ENCODE measurements around the gene MAML2. TPM values are rescaled to one million over a fixed set of nuclear protein-coding genes. Genes with fewer than 3 reads are reported as not detected.

The MAML2 gene
- total and polyA plus RNA-seq, 2 experiments from 2014 or later, result 2.0 to 7.1 TPM

DNA sequence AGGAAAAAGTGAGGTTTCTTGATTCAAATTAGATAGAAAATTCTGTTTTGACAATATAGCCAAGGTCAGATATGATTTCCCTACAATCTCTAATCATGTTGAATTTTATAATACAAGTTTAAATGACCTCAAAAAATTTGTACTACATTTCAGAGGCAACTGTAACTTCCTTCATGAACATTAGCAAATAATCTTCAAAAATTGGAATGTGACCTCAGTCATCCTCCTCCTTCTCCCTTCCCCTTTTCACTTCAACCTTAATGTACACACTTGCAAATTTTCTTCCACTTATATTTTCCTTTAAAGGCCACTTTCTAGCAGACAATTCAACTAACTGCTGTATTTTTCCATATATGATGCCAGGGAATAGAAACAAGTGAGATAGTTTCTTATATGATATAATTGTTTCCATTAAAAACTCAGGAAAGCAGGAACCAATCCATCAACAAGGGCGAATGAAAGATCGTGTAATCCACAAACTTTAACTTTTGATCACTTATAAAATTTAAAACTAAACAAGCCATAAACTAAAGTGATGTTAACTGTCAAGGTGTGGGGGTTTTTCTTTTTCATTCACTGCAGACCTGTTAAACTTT lies 60.3 kb downstream of the MAML2 start (continued):
- TF ChIP-seq, protein P1, sequence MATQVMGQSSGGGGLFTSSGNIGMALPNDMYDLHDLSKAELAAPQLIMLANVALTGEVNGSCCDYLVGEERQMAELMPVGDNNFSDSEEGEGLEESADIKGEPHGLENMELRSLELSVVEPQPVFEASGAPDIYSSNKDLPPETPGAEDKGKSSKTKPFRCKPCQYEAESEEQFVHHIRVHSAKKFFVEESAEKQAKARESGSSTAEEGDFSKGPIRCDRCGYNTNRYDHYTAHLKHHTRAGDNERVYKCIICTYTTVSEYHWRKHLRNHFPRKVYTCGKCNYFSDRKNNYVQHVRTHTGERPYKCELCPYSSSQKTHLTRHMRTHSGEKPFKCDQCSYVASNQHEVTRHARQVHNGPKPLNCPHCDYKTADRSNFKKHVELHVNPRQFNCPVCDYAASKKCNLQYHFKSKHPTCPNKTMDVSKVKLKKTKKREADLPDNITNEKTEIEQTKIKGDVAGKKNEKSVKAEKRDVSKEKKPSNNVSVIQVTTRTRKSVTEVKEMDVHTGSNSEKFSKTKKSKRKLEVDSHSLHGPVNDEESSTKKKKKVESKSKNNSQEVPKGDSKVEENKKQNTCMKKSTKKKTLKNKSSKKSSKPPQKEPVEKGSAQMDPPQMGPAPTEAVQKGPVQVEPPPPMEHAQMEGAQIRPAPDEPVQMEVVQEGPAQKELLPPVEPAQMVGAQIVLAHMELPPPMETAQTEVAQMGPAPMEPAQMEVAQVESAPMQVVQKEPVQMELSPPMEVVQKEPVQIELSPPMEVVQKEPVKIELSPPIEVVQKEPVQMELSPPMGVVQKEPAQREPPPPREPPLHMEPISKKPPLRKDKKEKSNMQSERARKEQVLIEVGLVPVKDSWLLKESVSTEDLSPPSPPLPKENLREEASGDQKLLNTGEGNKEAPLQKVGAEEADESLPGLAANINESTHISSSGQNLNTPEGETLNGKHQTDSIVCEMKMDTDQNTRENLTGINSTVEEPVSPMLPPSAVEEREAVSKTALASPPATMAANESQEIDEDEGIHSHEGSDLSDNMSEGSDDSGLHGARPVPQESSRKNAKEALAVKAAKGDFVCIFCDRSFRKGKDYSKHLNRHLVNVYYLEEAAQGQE (IDR thresholded peaks at IDR 0.05; ENCODE audit: unreplicated experiment), result no peak
- TF ChIP-seq NANOG (IDR thresholded peaks at IDR 0.05; ENCODE audit: borderline replicate concordance) (no peak), EZH2phosphoT487 (IDR thresholded peaks at IDR 0.05; ENCODE audit: unreplicated experiment) (no peak), ZNF114 (CRISPR knock-in tag; IDR thresholded peaks at IDR 0.05) (no peak)

DNA sequence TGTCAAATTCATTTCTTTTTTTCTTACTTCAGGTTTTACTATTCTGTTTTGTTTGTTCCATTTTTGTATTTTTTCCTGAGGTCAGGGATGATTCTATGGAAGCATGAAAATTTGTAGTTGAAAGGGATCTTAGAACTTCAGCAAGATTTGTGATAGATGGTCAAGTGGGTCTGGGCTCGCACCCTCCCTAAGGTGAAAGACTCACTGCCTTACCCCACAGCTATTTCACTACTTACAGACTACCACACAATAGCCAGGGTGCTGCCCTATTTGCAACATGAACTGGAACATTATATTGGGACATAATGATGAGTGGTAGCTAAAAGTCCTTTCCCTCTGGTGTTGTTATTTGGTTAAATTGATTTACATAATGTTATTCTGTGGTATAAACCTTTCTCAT lies 62.6 kb downstream of the MAML2 start:
- peak overlapping the region; percentile 49 for H3K4me3 Mint-ChIP-seq
- no peak overlapping the region for H3K27ac ChIP-seq (ENCODE audit: low read depth)
- H3K4me2 ChIP-seq, result peak overlapping the region; percentile 47
- peak overlapping the region; percentile 20; the same call in 1 of the 2 replicates for H3K4me3 ChIP-seq
- H4K20me1 ChIP-seq (replicated peaks; ENCODE audit: insufficient read depth), result no peaks in the 10 kb centered on the region
- peak; percentile 80 for ATAC-seq
- H3K4me1 ChIP-seq (ENCODE audit: insufficient read depth), result peaks cover 34% of the 10 kb centered on the region
- no peaks in the 10 kb centered on the region for H3F3A ChIP-seq (replicated peaks; ENCODE audit: low read depth)
- H3K9me3 Mint-ChIP-seq, result no peaks in the 10 kb centered on the region; the same call in 2 of the 3 replicates
- H3K27me3 Mint-ChIP-seq (ENCODE audit: insufficient read depth, low read depth, poor library complexity), result no peaks in the 10 kb centered on the region
- peaks cover 4% of the 10 kb centered on the region; the same call in 1 of the 2 replicates for H3K79me2 ChIP-seq (replicated peaks; ENCODE audit: insufficient read depth)
- no peaks in the 10 kb centered on the region for H3K36me3 ChIP-seq (ENCODE audit: insufficient read depth)
- H2AFZ ChIP-seq, result no peak overlapping the region
- H3K27me3 ChIP-seq (ENCODE audit: insufficient read depth), result no peaks in the 10 kb centered on the region
- no peaks in the 10 kb centered on the region for H3K36me3 Mint-ChIP-seq (ENCODE audit: low read depth)
- no peak overlapping the region for H3K27ac Mint-ChIP-seq
- DNase-seq (ENCODE audit: low spot score), result no peak
- H3K4me1 Mint-ChIP-seq, result peaks cover 38% of the 10 kb centered on the region
- TF ChIP-seq POLR2AphosphoS5 (IDR thresholded peaks at IDR 0.05; ENCODE audit: low read depth), result no peak
- TF ChIP-seq CREB1 (CRISPR knock-in tag; IDR thresholded peaks at IDR 0.05; ENCODE audit: low read depth), result no peak
- no peak for TF ChIP-seq ZNF331 (CRISPR knock-in tag; IDR thresholded peaks at IDR 0.05; ENCODE audit: low read depth)
- TF ChIP-seq JUNB (IDR thresholded peaks at IDR 0.05; ENCODE audit: unreplicated experiment), result no peak
- H3K9me2 ChIP-seq (ENCODE audit: insufficient read depth), result no peaks in the 10 kb centered on the region

DNA sequence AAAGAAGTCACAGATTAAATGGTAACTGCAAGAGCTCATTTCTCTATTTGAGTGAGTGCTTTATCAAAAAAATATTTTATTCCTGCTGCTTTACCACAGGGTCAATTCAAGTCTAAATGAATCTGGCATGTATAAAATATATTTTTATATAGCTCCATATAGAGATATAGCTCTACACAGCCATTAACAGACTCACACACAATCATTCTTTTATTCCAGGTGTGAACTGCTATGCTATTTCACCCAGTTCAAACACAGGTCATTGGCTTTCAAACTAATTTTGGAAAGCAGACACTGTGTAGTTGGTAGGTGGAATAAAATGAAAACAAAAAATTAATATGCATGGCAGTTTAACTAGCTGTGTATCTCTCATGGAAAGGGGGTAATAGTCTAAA lies 63.1 kb downstream of the MAML2 start:
- Mint-ChIP-seq H3K4me3 (no peak overlapping the region), H3K9me3 (no peaks in the 10 kb centered on the region), H3K4me1 (peaks cover 38% of the 10 kb centered on the region), H3K36me3 (ENCODE audit: low read depth) (no peaks in the 10 kb centered on the region), H3K27ac (no peak overlapping the region), H3K27me3 (ENCODE audit: insufficient read depth, low read depth, poor library complexity) (no peaks in the 10 kb centered on the region)
- DNase-seq (ENCODE audit: low spot score) (no peak), ATAC-seq (no peak)
- peak overlapping the region; percentile 20; the same call in 1 of the 2 replicates for H3K4me3 ChIP-seq
- no peaks in the 10 kb centered on the region for H4K20me1 ChIP-seq (replicated peaks; ENCODE audit: insufficient read depth)
- no peaks in the 10 kb centered on the region for H3K9me2 ChIP-seq (ENCODE audit: insufficient read depth)
- peaks cover 34% of the 10 kb centered on the region for H3K4me1 ChIP-seq (ENCODE audit: insufficient read depth)
- no peak overlapping the region for H2AFZ ChIP-seq
- peak overlapping the region; percentile 47 for H3K4me2 ChIP-seq
- H3K36me3 ChIP-seq (ENCODE audit: insufficient read depth), result no peaks in the 10 kb centered on the region
- H3F3A ChIP-seq (replicated peaks; ENCODE audit: low read depth), result no peaks in the 10 kb centered on the region
- peaks cover 4% of the 10 kb centered on the region; the same call in 1 of the 2 replicates for H3K79me2 ChIP-seq (replicated peaks; ENCODE audit: insufficient read depth)
- H3K27me3 ChIP-seq (ENCODE audit: insufficient read depth), result no peaks in the 10 kb centered on the region
- H3K27ac ChIP-seq (ENCODE audit: low read depth), result no peak overlapping the region
- no peak for TF ChIP-seq JUNB (IDR thresholded peaks at IDR 0.05; ENCODE audit: unreplicated experiment)
- TF ChIP-seq POLR2AphosphoS5 (IDR thresholded peaks at IDR 0.05; ENCODE audit: low read depth), result no peak
- no peak for TF ChIP-seq NANOG (IDR thresholded peaks at IDR 0.05; ENCODE audit: borderline replicate concordance)
- TF ChIP-seq, protein P2, sequence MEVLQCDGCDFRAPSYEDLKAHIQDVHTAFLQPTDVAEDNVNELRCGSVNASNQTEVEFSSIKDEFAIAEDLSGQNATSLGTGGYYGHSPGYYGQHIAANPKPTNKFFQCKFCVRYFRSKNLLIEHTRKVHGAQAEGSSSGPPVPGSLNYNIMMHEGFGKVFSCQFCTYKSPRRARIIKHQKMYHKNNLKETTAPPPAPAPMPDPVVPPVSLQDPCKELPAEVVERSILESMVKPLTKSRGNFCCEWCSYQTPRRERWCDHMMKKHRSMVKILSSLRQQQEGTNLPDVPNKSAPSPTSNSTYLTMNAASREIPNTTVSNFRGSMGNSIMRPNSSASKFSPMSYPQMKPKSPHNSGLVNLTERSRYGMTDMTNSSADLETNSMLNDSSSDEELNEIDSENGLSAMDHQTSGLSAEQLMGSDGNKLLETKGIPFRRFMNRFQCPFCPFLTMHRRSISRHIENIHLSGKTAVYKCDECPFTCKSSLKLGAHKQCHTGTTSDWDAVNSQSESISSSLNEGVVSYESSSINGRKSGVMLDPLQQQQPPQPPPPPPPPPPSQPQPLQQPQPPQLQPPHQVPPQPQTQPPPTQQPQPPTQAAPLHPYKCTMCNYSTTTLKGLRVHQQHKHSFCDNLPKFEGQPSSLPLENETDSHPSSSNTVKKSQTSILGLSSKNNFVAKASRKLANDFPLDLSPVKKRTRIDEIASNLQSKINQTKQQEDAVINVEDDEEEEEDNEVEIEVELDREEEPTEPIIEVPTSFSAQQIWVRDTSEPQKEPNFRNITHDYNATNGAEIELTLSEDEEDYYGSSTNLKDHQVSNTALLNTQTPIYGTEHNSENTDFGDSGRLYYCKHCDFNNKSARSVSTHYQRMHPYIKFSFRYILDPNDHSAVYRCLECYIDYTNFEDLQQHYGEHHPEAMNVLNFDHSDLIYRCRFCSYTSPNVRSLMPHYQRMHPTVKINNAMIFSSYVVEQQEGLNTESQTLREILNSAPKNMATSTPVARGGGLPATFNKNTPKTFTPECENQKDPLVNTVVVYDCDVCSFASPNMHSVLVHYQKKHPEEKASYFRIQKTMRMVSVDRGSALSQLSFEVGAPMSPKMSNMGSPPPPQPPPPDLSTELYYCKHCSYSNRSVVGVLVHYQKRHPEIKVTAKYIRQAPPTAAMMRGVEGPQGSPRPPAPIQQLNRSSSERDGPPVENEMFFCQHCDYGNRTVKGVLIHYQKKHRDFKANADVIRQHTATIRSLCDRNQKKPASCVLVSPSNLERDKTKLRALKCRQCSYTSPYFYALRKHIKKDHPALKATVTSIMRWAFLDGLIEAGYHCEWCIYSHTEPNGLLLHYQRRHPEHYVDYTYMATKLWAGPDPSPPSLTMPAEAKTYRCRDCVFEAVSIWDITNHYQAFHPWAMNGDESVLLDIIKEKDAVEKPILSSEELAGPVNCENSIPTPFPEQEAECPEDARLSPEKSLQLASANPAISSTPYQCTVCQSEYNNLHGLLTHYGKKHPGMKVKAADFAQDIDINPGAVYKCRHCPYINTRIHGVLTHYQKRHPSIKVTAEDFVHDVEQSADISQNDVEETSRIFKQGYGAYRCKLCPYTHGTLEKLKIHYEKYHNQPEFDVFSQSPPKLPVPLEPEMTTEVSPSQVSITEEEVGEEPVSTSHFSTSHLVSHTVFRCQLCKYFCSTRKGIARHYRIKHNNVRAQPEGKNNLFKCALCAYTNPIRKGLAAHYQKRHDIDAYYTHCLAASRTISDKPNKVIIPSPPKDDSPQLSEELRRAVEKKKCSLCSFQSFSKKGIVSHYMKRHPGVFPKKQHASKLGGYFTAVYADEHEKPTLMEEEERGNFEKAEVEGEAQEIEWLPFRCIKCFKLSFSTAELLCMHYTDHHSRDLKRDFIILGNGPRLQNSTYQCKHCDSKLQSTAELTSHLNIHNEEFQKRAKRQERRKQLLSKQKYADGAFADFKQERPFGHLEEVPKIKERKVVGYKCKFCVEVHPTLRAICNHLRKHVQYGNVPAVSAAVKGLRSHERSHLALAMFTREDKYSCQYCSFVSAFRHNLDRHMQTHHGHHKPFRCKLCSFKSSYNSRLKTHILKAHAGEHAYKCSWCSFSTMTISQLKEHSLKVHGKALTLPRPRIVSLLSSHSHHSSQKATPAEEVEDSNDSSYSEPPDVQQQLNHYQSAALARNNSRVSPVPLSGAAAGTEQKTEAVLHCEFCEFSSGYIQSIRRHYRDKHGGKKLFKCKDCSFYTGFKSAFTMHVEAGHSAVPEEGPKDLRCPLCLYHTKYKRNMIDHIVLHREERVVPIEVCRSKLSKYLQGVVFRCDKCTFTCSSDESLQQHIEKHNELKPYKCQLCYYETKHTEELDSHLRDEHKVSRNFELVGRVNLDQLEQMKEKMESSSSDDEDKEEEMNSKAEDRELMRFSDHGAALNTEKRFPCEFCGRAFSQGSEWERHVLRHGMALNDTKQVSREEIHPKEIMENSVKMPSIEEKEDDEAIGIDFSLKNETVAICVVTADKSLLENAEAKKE (CRISPR knock-in tag; IDR thresholded peaks at IDR 0.05), result no peak
- no peak for TF ChIP-seq CREB1 (CRISPR knock-in tag; IDR thresholded peaks at IDR 0.05; ENCODE audit: low read depth)
- TF ChIP-seq STAT1 (IDR thresholded peaks at IDR 0.05; ENCODE audit: unreplicated experiment), result no peak

All from GM23338 (cell line).